HepG2 (cell line): ENCODE measurements around the gene ALOX12.

ENCODE experiments used
- HDAC1 ChIP-seq: sonication (generic); formaldehyde crosslinking; IDR thresholded peaks from 2 replicates; pipeline ENCODE4 v1.5.1; 2020; ENCODE audit warnings: mild to moderate bottlenecking, missing genetic modification reagents
- KDM1A ChIP-seq: IDR thresholded peaks from 2 replicates; pipeline ENCODE4 v1.6.1; 2016; ENCODE audit warnings: missing compliant biosample characterization
- MED1 ChIP-seq: sonication (generic); formaldehyde crosslinking; IDR thresholded peaks from 2 replicates; pipeline ENCODE4 v1.4.0; 2020; ENCODE audit warnings: missing genetic modification reagents
- POLR2A ChIP-seq, 2 experiments: IDR thresholded peaks; 2 replicates each; pipeline ENCODE4 v1.6.1; 2011; ENCODE audit warnings: low read depth in 2 of 2, low read length in 2 of 2, mild to moderate bottlenecking in 1 of 2, moderate library complexity in 1 of 2; ENCODE audit not compliant: insufficient read depth in 1 of 2
- RERE ChIP-seq: IDR thresholded peaks from 2 replicates; pipeline ENCODE4 v1.6.1; 2016; ENCODE audit warnings: low read depth, missing genetic modification reagents, missing compliant biosample characterization
- TAF1 ChIP-seq: sonication (generic); formaldehyde crosslinking; IDR thresholded peaks from 2 replicates; pipeline ENCODE4 v1.4.0; 2020; ENCODE audit warnings: missing genetic modification reagents
- TCF7L2 ChIP-seq: IDR thresholded peaks from 2 replicates; pipeline ENCODE4 v1.6.1; 2011; ENCODE audit warnings: mild to moderate bottlenecking, low read depth, low read length, moderate library complexity

- TF ChIP-seq RERE (CRISPR knock-in tag) (no peak), HDAC1 (CRISPR knock-in tag) (no peak), TCF7L2 (no peak), TAF1 (no peak), MED1 (CRISPR knock-in tag) (no peak), POLR2A (IDR thresholded peaks at IDR 0.05; ENCODE audit: insufficient read depth in 1 of 2, low read depth in 2 of 2, low read length in 2 of 2) (no peak), KDM1A (CRISPR knock-in tag) (no peak)
Measured at GRCh38 chr17:7003745-7004144, 7.9 kb downstream of the ALOX12 start.
